ENCODE measurements around the gene KCNIP3.
"Not testable (repeated sequence)": the region's sequence is repeated elsewhere in the genome, so short reads cannot be mapped to it uniquely, and the experiment has no call there.

Gene KCNIP3

GRCh38 chr2:95390272-95390880 lies 93.2 kb downstream of the KCNIP3 start:
- no peaks in the 10 kb centered on the region for H3K4me1 ChIP-seq (ENCODE audit: control insufficient read depth, insufficient read depth, low read length, poor library complexity, severe bottlenecking)
- no peaks in the 10 kb centered on the region for H3K9me3 ChIP-seq (ENCODE audit: control insufficient read depth, low read length)
- no peaks in the 10 kb centered on the region for H3K36me3 ChIP-seq (ENCODE audit: control insufficient read depth, insufficient read depth, low read length)
- no peak overlapping the region for H3K4me3 ChIP-seq (ENCODE audit: extremely low read depth, insufficient read depth, low read length, poor library complexity, severe bottlenecking)
- WGBS, 2 experiments (ENCODE audit: insufficient coverage in 2 of 2) = 96 to 100% methylated on average over 3 of the region's 4 CpGs
- H3K27ac ChIP-seq (ENCODE audit: low read depth, low read length, severe bottlenecking) = no peak overlapping the region

- Histone ChIP-seq H3K27ac (ENCODE audit: low read depth, low read length, severe bottlenecking) (no peak overlapping the region), H3K4me1 (ENCODE audit: control insufficient read depth, insufficient read depth, low read length, poor library complexity, severe bottlenecking) (no peaks in the 10 kb centered on the region), H3K9me3 (ENCODE audit: control insufficient read depth, low read length) (no peaks in the 10 kb centered on the region), H3K36me3 (ENCODE audit: control insufficient read depth, insufficient read depth, low read length) (no peaks in the 10 kb centered on the region), H3K4me3 (ENCODE audit: extremely low read depth, insufficient read depth, low read length, poor library complexity, severe bottlenecking) (no peak overlapping the region)
- 80 to 90% methylated on average over 8 of the region's 11 CpGs for WGBS, 2 experiments (ENCODE audit: insufficient coverage in 2 of 2)
These were observed 93.8 kb downstream of the KCNIP3 start for GRCh38 chr2:95390881-95391321.

- Histone ChIP-seq H3K4me1 (ENCODE audit: control insufficient read depth, insufficient read depth, low read length, poor library complexity, severe bottlenecking) (no peaks in the 10 kb centered on the region), H3K36me3 (ENCODE audit: control insufficient read depth, insufficient read depth, low read length) (no peaks in the 10 kb centered on the region), H3K27ac (ENCODE audit: low read depth, low read length, severe bottlenecking) (no peak overlapping the region), H3K9me3 (ENCODE audit: control insufficient read depth, low read length) (no peaks in the 10 kb centered on the region), H3K4me3 (ENCODE audit: extremely low read depth, insufficient read depth, low read length, poor library complexity, severe bottlenecking) (no peak overlapping the region)
- 82 to 86% methylated on average over 4 to 6 of the region's 8 CpGs for WGBS, 2 experiments (ENCODE audit: insufficient coverage in 2 of 2)
These were observed 94.6 kb downstream of the KCNIP3 start for GRCh38 chr2:95391641-95392310.

GRCh38 chr2:95392320-95392719 lies 95.2 kb downstream of the KCNIP3 start:
- Histone ChIP-seq H3K9me3 (ENCODE audit: control insufficient read depth, low read length) (no peaks in the 10 kb centered on the region), H3K4me1 (ENCODE audit: control insufficient read depth, insufficient read depth, low read length, poor library complexity, severe bottlenecking) (no peaks in the 10 kb centered on the region), H3K27ac (ENCODE audit: low read depth, low read length, severe bottlenecking) (no peak overlapping the region), H3K36me3 (ENCODE audit: control insufficient read depth, insufficient read depth, low read length) (no peaks in the 10 kb centered on the region), H3K4me3 (ENCODE audit: extremely low read depth, insufficient read depth, low read length, poor library complexity, severe bottlenecking) (no peak overlapping the region)
- 64 to 100% methylated on average over 1 to 3 of the region's 6 CpGs for WGBS, 2 experiments (ENCODE audit: insufficient coverage in 2 of 2)

- Histone ChIP-seq H3K27ac (ENCODE audit: low read depth, low read length, severe bottlenecking) (no peak overlapping the region), H3K9me3 (ENCODE audit: control insufficient read depth, low read length) (no peaks in the 10 kb centered on the region), H3K36me3 (ENCODE audit: control insufficient read depth, insufficient read depth, low read length) (no peaks in the 10 kb centered on the region), H3K4me3 (ENCODE audit: extremely low read depth, insufficient read depth, low read length, poor library complexity, severe bottlenecking) (no peak overlapping the region), H3K4me1 (ENCODE audit: control insufficient read depth, insufficient read depth, low read length, poor library complexity, severe bottlenecking) (no peaks in the 10 kb centered on the region)
- whole genome bisulfite sequencing, 2 experiments (ENCODE audit: insufficient coverage in 2 of 2) = 93 to 99% methylated on average over 6 to 8 of the region's 8 CpGs
These were observed 95.7 kb downstream of the KCNIP3 start for GRCh38 chr2:95392730-95393455.

- no peaks in the 10 kb centered on the region for H3K9me3 ChIP-seq (ENCODE audit: control insufficient read depth, low read length)
- H3K27ac ChIP-seq (ENCODE audit: low read depth, low read length, severe bottlenecking) = no peak overlapping the region
- 83 to 100% methylated on average over 2 to 3 of the region's 6 CpGs for WGBS, 2 experiments (ENCODE audit: insufficient coverage in 2 of 2)
- H3K4me1 ChIP-seq (ENCODE audit: control insufficient read depth, insufficient read depth, low read length, poor library complexity, severe bottlenecking) = no peaks in the 10 kb centered on the region
- no peak overlapping the region for H3K4me3 ChIP-seq (ENCODE audit: extremely low read depth, insufficient read depth, low read length, poor library complexity, severe bottlenecking)
- no peaks in the 10 kb centered on the region for H3K36me3 ChIP-seq (ENCODE audit: control insufficient read depth, insufficient read depth, low read length)
These were observed 96.8 kb downstream of the KCNIP3 start for GRCh38 chr2:95393901-95394300.

- Histone ChIP-seq H3K4me3 (ENCODE audit: extremely low read depth, insufficient read depth, low read length, poor library complexity, severe bottlenecking) (no peak overlapping the region), H3K9me3 (ENCODE audit: control insufficient read depth, low read length) (no peaks in the 10 kb centered on the region), H3K36me3 (ENCODE audit: control insufficient read depth, insufficient read depth, low read length) (no peaks in the 10 kb centered on the region), H3K4me1 (ENCODE audit: control insufficient read depth, insufficient read depth, low read length, poor library complexity, severe bottlenecking) (peaks cover 4% of the 10 kb centered on the region), H3K27ac (ENCODE audit: low read depth, low read length, severe bottlenecking) (no peak overlapping the region)
- WGBS, 2 experiments (ENCODE audit: insufficient coverage in 2 of 2) = 84 to 92% methylated on average over 6 to 7 of the region's 7 CpGs
These were observed 101.9 kb downstream of the KCNIP3 start for GRCh38 chr2:95399061-95399460.

- no peaks in the 10 kb centered on the region for H3K36me3 ChIP-seq (ENCODE audit: control insufficient read depth, insufficient read depth, low read length)
- H3K4me1 ChIP-seq (ENCODE audit: control insufficient read depth, insufficient read depth, low read length, poor library complexity, severe bottlenecking) = peaks cover 4% of the 10 kb centered on the region
- peak overlapping the region; percentile 89 for H3K4me3 ChIP-seq (ENCODE audit: extremely low read depth, insufficient read depth, low read length, poor library complexity, severe bottlenecking)
- no peak overlapping the region for H3K27ac ChIP-seq (ENCODE audit: low read depth, low read length, severe bottlenecking)
- 81 to 82% methylated on average over 6 to 7 of the region's 9 CpGs for WGBS, 2 experiments (ENCODE audit: insufficient coverage in 2 of 2)
- no peaks in the 10 kb centered on the region for H3K9me3 ChIP-seq (ENCODE audit: control insufficient read depth, low read length)
These were observed 104.3 kb downstream of the KCNIP3 start for GRCh38 chr2:95401480-95401879.

GRCh38 chr2:95402004-95402369 lies 104.8 kb downstream of the KCNIP3 start:
- WGBS, 2 experiments (ENCODE audit: insufficient coverage in 2 of 2) = 2 to 5% methylated on average over 5 to 10 of the region's 10 CpGs
- H3K36me3 ChIP-seq (ENCODE audit: control insufficient read depth, insufficient read depth, low read length); H3K9me3 ChIP-seq (ENCODE audit: control insufficient read depth, low read length); H3K4me1 ChIP-seq (ENCODE audit: control insufficient read depth, insufficient read depth, low read length, poor library complexity, severe bottlenecking): not testable (repeated sequence)
- peak overlapping the region; percentile 89 for H3K4me3 ChIP-seq (ENCODE audit: extremely low read depth, insufficient read depth, low read length, poor library complexity, severe bottlenecking)
- H3K27ac ChIP-seq (ENCODE audit: low read depth, low read length, severe bottlenecking) = peak overlapping the region; percentile 80

- peaks cover 4% of the 10 kb centered on the region for H3K4me1 ChIP-seq (ENCODE audit: control insufficient read depth, insufficient read depth, low read length, poor library complexity, severe bottlenecking)
- no peaks in the 10 kb centered on the region for H3K9me3 ChIP-seq (ENCODE audit: control insufficient read depth, low read length)
- H3K4me3 ChIP-seq (ENCODE audit: extremely low read depth, insufficient read depth, low read length, poor library complexity, severe bottlenecking) = peak within 1 kb of the TSS; percentile 89
- 0% methylated on average over 60 to 61 of the region's 64 CpGs for WGBS, 2 experiments (ENCODE audit: insufficient coverage in 2 of 2)
- H3K36me3 ChIP-seq (ENCODE audit: control insufficient read depth, insufficient read depth, low read length) = no peaks in the 10 kb centered on the region
- H3K27ac ChIP-seq (ENCODE audit: low read depth, low read length, severe bottlenecking) = peak within 1 kb of the TSS; percentile 80
These were observed 105.4 kb downstream of the KCNIP3 start, which contains the start of gene FAHD2A for GRCh38 chr2:95402370-95403203. FAHD2A (plus strand) TSS chr2:95402708; CDS start chr2:95405559, 2,851 bp downstream.

All from mesodermal cell (in vitro differentiated cells).